Activated T-cell treated with anti-CD3 and anti-CD28 coated beads for 1 hour (primary cell): Measurements from ENCODE around the gene PTPRM.

Experiments used
- DNase-seq: peaks from one replicate; pipeline ENCODE4 v3.0.0-alpha.2; 2020; ENCODE audit warnings: low read depth

PTPRM gene

DNA sequence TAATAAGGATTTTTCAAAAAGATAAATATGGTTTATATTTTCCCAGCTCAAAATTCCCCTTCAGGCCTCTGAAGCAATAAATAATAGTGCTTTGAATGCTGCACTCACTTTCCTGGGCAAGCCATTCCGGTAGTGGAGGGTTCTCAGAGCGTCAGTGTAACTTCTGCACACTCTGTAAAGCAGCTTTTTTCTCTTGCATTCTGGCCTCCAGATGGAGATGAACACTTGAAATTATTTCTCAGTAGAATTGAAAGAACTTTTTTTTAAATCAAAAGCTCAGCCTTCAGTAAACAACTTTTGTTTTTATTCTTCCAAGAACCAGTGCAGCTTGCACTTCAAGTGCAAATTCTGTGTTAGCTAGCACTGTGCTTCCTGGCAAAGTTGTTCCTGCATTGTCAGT is 761.0 kb downstream of the PTPRM start:
- DNase-seq, result no peak

DNA sequence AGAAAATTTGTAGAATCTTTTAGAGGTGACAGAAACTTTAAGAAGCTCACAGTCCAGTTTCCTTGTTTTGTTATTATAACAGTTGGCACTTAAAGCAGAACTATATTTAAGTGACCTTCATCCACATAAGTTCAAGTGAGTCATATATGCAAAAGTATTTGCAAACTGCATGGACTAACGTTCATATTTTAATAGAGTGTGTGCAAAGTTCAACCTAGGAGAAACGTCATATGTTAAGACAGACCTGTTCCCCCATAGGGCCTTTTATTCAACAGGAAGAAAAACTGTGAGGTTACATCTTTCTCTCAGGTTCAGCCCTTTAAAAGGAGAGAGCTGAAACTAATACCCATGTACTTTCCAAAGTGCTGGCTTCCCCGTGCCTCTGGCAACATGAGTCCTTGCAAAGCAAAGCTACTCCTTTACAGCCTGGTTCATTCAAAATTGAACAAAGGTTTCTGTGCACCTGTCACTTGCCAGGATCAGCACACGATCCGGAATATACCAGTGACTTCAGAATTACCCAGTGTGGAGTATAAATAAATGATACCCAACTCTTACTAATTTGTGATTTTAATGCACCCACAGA is 762.2 kb downstream of the PTPRM start:
- DNase-seq, result no peak

DNA sequence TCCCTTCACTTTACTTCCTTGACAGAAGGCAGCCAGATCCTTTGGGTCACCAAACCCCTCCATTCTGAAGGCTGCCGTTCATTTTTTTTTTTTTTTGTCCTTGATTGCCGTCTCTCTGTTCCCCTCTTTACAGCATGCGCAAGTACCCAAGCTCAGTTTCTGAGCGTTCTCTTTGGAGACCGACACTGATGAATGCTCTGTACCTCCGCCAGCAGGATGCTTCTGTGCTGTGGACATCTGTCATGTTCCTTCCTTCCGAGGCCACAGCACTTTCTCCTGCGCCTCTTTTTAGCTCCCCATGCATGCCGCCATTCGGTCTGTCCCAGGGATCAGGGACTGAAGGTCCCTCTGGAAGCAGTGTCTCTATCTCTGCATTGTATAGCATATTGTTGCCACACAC is 763.5 kb downstream of the PTPRM start:
- DNase-seq, result no peak

DNA sequence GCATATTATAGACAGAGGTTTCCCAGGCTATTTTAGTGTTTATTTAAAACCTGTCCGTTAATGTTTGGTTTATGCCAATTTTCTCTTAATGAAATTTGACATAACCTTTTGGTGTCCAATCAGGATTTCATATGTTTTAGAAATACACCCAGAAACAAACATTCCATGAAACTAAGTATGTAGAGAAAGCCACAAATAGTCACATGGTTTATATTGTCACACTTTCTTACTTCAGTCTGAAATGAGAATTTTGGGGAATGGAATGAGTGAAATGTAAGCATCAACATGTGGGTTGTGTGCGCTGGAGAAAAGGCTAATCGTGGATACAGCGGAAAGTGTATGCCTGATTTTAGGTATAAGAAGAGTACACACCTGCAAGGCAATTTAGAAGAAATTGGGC is 765.2 kb downstream of the PTPRM start:
- no peak for DNase-seq

DNA sequence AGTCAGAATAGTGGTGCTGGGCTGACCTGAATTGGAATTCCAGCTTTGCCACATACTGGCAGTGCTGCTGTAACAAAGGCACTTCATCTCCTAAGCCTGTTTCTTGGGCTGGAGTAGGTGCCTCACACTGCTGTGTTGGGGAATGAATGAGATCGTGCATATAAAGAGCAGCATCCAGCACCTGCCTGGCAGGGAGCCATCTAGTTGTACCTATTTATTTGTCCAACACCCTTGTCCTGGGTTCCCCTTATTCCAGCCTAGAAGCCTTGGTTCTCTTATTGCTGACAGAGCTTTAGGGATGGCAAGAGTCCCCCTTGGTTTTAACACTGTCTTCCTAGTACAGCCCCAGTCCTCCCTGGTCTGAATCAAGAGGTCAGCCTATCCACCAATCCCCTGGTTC is 766.8 kb downstream of the PTPRM start:
- no peak for DNase-seq

DNA sequence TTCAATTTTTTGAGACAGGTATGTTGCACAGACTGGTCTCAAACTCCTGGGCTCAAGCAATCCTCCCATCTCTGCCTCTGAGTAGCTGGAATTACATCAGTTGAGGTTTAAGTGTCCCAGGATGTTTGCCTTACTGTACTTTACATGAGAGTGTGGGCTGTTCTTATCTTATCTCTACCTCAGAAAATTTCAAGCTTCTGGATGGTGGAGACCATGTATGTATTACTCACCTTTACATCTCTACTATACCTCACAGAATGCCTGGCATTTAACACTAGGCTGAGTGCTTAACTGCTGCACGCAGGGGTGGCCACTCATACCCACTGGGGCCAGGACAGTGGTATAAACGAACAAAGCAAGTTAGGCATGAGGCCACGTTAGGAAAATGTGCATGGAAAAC is 770.1 kb downstream of the PTPRM start:
- DNase-seq, result no peak

DNA sequence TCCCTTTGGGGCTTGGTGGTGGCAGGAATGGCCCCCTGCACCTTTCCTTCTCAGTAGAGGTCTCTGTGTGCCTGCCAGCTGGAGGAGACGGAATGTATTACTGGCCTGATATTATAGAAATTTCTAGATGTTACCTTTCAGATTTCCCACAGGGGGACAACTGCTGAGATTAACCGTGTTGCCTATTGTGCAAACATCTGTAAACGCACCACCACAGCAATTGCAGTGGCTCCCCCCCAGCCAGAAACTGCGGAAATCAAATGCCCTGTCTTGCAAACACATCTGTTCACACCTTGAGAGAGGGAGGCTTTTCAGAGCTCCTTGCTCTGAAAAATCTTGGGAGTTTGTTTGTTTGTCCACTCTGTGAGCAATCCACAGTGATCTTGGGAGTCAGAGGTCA is 772.1 kb downstream of the PTPRM start:
- no peak for DNase-seq

DNA sequence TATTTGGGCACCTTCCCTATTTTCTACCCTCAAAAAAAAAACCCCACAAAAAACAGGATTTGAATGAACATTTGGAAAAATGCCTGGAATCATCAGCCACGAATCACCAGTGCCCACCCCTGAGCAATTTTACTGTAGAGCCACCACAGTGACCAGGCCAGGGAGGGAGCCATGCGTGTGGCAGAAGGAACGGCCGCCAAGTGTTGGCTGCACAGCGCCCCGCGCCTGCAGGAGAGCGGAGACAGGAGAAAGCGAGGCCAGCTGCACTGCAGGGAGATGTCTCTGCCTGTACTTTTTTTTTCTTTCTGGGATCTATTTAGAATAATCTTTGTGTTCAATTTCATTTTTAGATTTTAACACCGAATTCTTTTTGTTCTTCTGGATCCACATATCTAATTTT is 772.8 kb downstream of the PTPRM start:
- DNase-seq, result no peak

DNA sequence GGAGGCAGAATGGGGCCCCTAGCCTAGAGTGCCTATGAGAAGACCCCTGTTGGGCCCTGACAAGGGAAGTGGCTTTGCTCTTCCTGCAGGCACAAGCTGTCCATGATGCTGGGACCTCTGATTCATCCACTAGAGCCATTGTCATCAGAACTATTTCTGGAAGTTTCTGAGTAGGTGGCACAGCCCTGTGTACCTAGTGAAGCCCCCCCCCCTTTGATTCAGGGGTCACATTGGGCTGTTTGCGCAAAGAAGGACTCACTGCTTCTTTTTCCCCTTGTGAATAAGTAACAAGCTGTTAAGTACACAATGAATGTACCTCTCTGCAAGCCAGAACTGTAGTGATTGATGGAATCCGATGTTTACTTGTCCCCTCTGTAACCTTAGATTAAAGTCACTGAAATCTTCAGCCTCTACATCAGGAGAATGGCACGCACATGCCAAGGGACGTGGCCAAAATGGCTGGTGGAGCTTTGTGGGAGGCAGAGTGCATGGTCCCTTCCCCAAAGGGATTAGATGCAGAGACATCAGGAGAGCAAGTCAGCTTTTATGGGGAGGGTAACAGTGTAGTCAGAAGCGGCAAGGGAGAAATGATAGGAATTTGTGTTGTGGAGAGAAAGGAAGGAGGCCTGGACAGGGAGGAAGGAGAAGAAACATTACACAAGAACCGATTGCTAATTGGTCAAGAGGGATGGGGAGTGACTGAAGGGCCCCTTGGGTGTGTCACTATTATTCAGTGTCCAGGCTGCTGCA is 774.5 kb downstream of the PTPRM start:
- DNase-seq, result no peak

DNA sequence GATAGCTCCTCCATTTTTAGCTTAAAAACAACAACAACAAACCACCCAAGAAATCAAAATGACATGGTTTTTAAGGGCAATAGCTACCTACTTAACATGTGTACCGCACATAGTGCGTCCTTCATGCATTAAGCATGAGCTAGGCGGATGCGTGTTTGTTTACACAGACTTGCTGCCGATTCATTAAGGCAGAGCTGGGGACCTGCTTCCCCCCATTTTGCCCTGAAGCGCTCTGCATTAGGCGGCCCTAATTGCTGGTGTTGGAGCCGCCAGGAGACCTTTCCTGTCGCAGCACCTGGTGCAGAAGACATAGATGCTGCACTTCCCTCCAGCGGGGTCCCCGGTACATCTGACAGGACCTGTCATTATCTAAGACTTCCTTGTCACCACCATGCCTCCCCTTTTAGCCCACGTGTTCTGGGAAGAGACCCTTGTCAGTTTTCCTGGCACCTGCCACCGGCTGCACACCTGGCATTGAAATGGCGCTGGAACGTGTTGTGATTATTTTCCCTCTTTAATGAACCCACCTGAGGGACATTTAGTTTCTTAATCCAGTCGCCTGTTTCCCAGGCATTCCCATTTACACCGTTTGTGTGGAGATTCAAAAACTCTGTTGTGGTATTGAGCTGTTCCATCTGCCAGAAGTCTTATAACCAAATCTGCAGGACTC is 781.1 kb downstream of the PTPRM start:
- DNase-seq, result no peak

DNA sequence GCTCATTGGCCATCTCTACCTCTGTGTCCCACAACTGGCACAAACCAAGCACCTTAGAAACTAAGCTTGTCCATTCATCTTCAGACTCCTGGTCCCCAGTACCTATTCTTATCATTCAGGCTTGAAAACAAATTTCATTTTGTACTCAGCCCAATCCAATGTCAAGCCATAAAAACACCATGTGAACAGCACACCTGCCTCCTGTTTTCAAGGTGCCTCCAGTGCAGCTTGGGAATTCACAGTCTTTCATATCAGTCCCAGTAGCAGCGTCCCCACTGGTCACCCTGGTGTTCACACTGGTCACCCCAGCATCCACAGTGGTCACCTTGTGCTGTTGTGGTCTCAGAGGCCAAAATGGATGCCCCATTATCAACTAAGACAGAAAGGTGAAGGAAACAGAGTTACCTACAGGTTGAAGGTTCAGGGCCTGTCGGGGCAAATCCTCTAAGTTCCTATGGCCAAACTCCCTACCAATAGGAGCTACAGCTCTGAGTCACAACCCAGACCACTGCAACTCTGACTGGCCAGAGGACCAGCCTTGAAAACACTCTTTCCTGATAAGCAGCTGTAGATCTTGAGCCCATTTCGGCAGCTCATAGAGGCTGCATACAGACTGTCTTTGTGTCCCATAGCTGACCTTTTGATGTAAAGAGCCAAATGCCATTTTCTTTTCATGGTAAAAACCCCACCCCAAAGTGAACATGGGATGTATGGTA is 782.6 kb downstream of the PTPRM start:
- DNase-seq, result no peak

DNA sequence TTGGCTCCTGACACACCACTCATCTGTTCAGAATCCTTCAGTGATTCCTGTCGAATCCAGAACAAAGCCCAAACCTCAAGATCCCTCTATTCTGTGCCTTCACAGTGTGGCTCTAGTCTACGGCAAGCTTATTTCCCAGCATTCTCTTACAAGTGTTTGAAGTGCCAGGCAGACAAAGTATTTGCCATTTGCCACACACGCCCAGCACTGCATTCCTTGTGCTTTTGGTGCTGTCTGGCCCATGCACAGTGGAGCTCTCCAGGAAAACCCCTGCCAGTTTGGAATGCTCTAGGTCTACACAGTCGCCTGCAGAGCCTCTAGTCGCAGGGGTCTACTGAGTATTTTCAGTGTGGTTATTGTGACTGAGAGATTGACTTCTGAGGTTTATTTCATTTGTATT is 783.5 kb downstream of the PTPRM start:
- DNase-seq, result no peak

DNA sequence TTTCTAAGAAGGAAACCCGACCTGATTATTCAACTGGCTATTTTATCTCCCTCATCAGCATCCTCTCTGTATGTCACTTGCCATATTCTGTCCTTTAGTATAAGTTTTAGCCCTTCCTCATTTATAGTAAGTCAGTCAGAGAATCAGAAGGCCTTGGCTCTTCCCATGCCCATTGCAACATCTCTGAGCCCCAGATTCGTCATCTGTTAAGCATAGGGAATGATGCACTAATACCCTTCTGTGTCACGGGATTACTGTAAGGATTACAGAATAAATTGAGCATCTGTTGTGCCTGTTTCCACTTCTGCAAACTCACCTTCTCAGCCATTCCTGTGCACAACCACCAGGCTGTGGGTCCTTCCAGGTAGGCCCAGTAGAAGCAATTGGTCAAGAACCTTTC is 784.0 kb downstream of the PTPRM start:
- DNase-seq, result no peak

DNA sequence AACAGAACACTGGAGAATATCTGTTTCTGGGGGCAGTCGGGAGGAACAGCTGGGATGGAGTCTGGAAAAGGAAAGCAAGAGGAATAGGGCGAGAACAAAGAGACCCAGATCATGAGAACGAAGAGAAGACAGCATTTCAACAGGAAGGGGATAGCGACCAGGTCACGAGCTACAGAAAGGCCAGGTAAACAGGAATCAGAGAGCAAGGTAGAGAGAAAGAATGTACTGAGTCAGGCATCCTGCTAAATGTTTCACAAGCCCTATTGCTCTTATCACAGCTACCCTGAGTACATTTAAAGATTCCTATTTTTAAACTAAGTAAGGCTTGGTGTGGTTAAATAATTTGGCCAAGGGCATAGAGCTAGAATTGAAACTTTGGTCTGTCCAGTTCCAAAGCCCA is 787.2 kb downstream of the PTPRM start:
- no peak for DNase-seq

DNA sequence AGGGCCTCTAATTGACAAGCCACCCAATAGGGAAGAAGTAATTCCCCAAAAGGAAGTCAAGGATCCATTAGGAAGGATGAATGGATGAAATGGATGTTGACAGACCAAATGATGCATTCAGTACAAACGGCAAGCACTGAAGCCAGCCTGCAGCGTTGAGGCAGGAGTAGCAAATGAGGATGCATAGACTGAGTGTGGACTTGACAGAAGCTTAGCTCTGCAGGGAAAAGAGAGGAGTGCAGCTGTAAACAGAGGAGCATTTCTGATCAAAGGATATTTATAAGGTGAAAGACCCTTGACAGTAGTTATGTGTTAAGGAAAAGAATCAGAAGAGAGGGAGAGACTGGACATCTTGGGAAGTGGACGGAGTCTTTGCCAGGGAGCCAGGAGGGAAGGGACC is 788.9 kb downstream of the PTPRM start:
- no peak for DNase-seq

DNA sequence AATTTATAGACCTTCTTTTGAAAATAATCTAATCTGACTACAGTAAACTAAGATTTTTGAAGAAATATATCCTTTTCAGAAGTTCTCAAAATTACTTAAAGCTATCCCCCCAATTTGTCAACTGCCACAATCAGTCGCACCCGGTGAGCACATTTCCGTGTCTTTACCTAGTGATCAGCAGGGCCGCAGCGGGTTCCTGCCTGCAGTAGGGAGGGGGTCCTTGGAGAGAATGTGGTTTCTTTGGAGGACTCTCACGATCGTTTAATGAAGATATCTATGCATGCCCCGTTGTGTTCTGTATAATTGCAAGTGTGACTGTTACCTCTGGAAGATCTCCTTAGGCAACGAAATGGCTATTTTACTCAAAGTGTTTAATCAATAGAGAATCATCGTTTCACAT is 790.2 kb downstream of the PTPRM start:
- DNase-seq, result no peak

DNA sequence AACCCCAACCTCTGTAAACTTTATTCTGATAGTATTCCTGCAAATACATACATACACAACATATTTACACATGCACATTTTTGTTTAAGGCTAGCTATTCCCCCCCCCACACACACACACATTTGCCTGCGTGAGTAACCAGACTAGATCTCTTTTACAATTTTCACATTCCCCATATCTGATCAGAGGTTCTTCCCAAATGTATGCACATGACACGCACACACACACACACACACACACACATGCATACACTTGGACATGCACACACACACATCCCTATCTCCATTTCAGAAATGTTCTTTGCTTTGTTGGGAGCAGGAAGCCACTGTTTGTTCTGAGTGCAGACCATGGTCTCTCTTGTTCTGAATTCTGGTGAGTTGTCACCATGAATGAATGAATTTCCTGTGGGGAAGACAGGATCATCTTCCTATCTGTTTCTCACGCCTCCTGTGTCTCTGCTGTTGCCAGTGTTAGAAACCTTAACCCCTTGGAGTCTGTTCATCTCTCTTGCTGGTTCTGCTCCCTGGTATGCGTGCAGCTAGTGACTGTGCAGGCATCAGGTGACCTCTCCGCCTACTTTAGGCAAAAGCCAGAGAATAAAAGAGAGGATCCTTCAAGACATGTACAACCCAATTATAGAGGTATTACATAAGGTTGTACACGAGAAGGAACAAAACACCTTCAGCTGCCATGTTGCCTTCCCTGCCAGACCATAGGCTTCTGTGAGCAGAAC is 791.1 kb downstream of the PTPRM start:
- DNase-seq, result no peak

DNA sequence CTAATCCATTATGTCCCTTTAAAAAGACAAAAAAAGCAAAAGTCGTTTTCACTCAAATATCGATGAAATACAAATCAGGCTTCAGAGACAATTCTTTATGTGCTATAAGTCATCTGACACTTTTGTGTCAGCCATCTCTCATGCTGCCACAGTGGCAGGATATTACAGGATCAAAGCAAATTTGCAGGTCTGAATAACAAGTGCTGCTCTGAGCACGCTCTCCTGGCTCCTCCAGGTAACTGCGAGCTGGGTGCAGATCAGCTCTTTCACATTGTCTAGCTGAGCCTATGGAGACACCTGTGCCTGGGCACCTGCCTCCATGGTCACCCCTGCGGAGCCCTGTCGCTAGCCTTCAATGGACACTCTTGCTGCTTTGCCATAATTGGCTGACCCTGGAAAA is 792.0 kb downstream of the PTPRM start:
- no peak for DNase-seq

DNA sequence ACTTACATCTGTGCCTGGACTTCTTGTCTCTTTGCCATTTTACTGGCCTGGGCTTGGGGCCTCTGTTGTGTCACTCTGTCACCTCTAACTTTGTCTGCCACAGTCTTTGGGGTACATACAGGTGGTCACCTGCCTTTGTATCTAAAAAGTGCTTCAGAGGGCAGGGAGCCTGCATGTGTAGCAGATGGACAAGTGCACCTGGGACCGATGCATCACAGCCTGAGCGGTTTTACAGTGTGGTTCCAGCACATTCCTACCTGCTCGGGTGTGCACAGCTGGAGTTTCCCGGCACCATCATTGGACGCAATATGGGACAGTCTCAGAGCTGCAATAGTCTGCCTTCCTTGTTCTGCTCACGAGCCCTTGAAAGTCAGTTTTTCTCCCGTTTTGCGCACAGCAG is 792.4 kb downstream of the PTPRM start:
- DNase-seq, result no peak

DNA sequence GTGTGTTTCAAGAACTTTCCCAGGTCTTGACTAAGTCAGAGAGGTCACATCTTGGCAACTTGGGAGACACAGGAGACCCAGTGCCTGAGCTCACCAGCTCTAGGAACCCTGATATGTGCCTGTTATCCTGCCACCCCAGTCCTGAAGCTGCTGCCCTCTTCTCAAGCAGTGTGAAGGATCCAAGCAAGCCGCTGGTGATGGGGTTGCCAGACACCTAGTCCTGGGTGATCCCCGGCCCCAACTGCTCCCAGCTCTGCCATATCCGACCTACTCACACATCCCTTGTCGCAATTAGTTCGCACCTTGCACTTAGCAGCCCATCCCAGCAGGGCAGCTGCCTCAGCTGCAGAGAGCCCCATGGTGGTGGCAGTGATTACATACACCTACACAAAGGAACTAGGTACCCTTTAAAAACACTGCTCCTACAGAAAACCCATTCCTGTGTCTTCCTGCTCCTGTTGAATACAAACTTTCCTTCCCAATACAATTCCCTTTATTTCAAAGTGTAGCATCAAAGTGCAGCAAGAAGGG is 794.9 kb downstream of the PTPRM start:
- DNase-seq, result no peak

DNA sequence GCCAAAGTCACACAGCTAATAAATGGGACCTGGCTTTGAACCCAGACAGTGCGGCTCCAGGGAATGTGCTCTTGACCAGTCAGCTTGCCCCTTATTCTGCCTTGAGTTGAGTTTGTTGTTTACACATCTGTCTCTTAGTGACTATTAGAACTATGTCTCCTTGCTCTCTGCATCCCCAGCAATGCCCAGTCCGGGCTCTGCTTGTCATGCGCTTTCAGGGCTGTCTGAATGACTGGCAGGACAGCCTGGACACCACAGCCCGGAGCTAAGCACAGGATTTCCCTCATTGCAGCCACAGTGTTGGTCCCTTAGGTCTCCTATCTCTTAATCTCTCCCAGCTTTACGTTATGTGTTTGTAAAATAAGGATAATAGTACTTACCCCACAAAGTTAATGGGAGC is 795.7 kb downstream of the PTPRM start:
- no peak for DNase-seq

DNA sequence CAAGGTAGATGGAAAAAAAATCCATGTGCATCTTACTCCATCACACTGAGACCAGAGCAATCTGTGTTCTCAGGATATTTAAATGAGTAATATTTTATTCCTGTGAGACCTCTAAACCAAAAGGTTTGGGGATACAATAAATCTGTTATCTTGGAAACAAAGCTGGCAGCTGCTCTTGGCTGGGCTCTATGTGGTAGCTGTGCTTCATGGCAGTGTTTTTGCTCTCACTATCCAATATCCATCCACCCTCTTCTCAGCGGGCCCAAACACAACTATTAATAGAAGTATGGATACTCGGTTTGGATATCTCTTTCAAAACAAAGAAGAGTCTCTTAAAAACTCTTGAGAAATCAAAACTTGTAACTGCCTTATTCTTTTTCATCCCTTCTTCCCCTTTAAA is 797.3 kb downstream of the PTPRM start:
- no peak for DNase-seq
